ENCODE measurements around the gene EMILIN2. TPM values are rescaled to one million over a fixed set of nuclear protein-coding genes. Genes with fewer than 3 reads are reported as not detected.
"Not testable (repeated sequence)": the region's sequence is repeated elsewhere in the genome, so short reads cannot be mapped to it uniquely, and the experiment has no call there.

Gene EMILIN2
- total and polyA plus RNA-seq, 2 donors (not counting 3 experiments of a cell fraction or from before 2014, with no cell fraction given) = 9.4 to 13.4 TPM

DNA sequence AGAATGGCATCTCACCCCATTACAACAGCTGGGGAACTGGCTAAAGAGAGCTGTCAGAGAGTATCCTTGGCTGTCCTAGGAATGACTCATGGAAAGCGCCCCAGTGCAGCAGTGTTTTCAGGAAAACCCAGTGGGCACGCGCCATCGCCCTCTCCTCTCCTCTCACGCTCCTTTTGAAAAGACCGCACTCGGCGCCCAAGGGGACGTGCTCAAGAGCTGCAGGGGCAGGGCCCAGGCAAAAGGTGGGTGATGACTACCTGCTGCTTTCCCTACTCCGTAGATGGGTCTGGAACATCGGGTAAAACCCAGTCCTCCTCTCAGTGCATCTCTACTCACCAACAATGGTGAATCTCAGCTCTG is 68.1 kb downstream of the EMILIN2 start:
- ChIA-PET POLR2A (no interaction called here), CTCF (interaction anchor here (0.7 kb wide), 1 partner anchor 214 kb away, joined by 3 read pairs; no protein-coding TSS in a partner anchor)
- Histone ChIP-seq H3K36me3 (ENCODE audit: control insufficient read depth in 2 of 2, extremely low read depth in 1 of 2, insufficient read depth in 2 of 2, low read length in 2 of 2) (peaks cover 2 to 19% of the 10 kb centered on the region in 2 experiments), H3K4me1 (ENCODE audit: control insufficient read depth, extremely low read depth, insufficient read depth, low read length) (peaks cover 18% of the 10 kb centered on the region), H3K79me2 (ENCODE audit: control insufficient read depth, insufficient read depth, low read length) (no peaks in the 10 kb centered on the region), H3K9me3 (replicated peaks; ENCODE audit: control insufficient read depth, insufficient read depth, low read length) (no peaks in the 10 kb centered on the region), H3K27me3 (ENCODE audit: control insufficient read depth in 2 of 2, insufficient read depth in 2 of 2, low read length in 2 of 2) (no peaks in the 10 kb centered on the region), H3K4me3 (replicated peaks in 1 of 3; ENCODE audit: insufficient read depth in 1 of 3, low read depth in 1 of 3, low read length in 3 of 3) (no peak overlapping the region), H3K4me2 (ENCODE audit: insufficient read depth, low read length) (no peak overlapping the region), H3K9ac (replicated peaks; ENCODE audit: extremely low read depth, insufficient read depth, low read length) (no peak overlapping the region), H4K20me1 (replicated peaks; ENCODE audit: control insufficient read depth, extremely low read depth, insufficient read depth, low read length) (no peaks in the 10 kb centered on the region), H2AFZ (ENCODE audit: low read depth, low read length) (no peak overlapping the region), H3K9me1 (replicated peaks; ENCODE audit: control insufficient read depth, extremely low read depth, insufficient read depth, low read length) (no peaks in the 10 kb centered on the region), H3K27ac (ENCODE audit: insufficient read depth, low read depth, low read length) (no peak overlapping the region)
- BruUV-seq (replicated peaks) = no TSS peak
- intact Hi-C loops (cut with micrococcal nuclease) (no loop called here), dilution Hi-C loops (cut with MboI; ENCODE audit: extremely low pct_ligation_motif_present, low sequenced_read_pairs) (no loop called here)
- FAIRE-seq (no peak), DNase-seq (ENCODE audit: low read depth, low spot score) (no peak)
- TF ChIP-seq GATA2 (IDR thresholded peaks at IDR 0.05; ENCODE audit: insufficient read depth, insufficient read length, low read depth, low read length) = no peak
- no peak for TF ChIP-seq POLR2A (IDR thresholded peaks at IDR 0.05; ENCODE audit: low read depth, low read length)
- no peak for TF ChIP-seq EZH2 (IDR thresholded peaks at IDR 0.05; ENCODE audit: borderline replicate concordance, low read depth, low read length, severe bottlenecking)
- TF ChIP-seq, protein P1, sequence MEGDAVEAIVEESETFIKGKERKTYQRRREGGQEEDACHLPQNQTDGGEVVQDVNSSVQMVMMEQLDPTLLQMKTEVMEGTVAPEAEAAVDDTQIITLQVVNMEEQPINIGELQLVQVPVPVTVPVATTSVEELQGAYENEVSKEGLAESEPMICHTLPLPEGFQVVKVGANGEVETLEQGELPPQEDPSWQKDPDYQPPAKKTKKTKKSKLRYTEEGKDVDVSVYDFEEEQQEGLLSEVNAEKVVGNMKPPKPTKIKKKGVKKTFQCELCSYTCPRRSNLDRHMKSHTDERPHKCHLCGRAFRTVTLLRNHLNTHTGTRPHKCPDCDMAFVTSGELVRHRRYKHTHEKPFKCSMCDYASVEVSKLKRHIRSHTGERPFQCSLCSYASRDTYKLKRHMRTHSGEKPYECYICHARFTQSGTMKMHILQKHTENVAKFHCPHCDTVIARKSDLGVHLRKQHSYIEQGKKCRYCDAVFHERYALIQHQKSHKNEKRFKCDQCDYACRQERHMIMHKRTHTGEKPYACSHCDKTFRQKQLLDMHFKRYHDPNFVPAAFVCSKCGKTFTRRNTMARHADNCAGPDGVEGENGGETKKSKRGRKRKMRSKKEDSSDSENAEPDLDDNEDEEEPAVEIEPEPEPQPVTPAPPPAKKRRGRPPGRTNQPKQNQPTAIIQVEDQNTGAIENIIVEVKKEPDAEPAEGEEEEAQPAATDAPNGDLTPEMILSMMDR (IDR thresholded peaks at IDR 0.05; ENCODE audit: extremely low read depth in 1 of 2, insufficient read depth in 1 of 2, low read depth in 1 of 2, low read length in 2 of 2) = no peak
- TF ChIP-seq JUN (IDR thresholded peaks at IDR 0.05; ENCODE audit: borderline replicate concordance, insufficient read depth, insufficient read length, low read depth) = no peak
- TF ChIP-seq, protein P2, sequence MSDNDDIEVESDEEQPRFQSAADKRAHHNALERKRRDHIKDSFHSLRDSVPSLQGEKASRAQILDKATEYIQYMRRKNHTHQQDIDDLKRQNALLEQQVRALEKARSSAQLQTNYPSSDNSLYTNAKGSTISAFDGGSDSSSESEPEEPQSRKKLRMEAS (IDR thresholded peaks at IDR 0.05; ENCODE audit: insufficient read depth, insufficient read length) = no peak
- TF ChIP-seq POLR2AphosphoS5 (IDR thresholded peaks at IDR 0.05; ENCODE audit: insufficient read depth, low read depth, low read length) = no peak
- no peak for TF ChIP-seq FOS (IDR thresholded peaks at IDR 0.05; ENCODE audit: borderline replicate concordance, insufficient read depth, low read length)
- no peak for TF ChIP-seq MYC (IDR thresholded peaks at IDR 0.05; ENCODE audit: low read depth, low read length)

DNA sequence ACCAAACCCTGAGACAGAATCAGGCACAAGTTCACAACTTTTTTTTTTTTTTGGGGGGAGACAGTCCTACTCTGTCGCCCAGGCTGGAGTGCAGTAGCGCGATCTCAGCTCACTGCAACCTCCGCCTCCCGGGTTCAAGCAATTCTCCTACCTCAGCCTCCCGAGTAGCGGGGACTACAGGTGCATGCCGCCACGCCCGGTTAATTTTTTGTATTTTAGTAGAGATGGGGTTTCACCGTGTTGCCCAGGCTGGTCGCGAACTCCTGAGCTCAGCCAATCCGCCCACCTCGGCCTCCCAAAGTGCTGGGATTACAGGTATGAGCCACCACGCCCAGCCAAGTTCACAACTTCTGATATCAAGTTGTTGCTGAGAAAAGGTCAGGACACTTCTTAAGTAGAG is 68.7 kb downstream of the EMILIN2 start:
- DNase-seq (ENCODE audit: low read depth, low spot score); H3K4me2 ChIP-seq (ENCODE audit: insufficient read depth, low read length); H3K79me2 ChIP-seq (ENCODE audit: control insufficient read depth, insufficient read depth, low read length); H3K27me3 ChIP-seq (ENCODE audit: control insufficient read depth in 2 of 2, insufficient read depth in 2 of 2, low read length in 2 of 2); H3K4me3 ChIP-seq (replicated peaks in 1 of 3; ENCODE audit: insufficient read depth in 1 of 3, low read depth in 1 of 3, low read length in 3 of 3); intact Hi-C loops (cut with micrococcal nuclease); BruUV-seq (replicated peaks); dilution Hi-C loops (cut with MboI; ENCODE audit: extremely low pct_ligation_motif_present, low sequenced_read_pairs); H4K20me1 ChIP-seq (replicated peaks; ENCODE audit: control insufficient read depth, extremely low read depth, insufficient read depth, low read length); H2AFZ ChIP-seq (ENCODE audit: low read depth, low read length); H3K9me3 ChIP-seq (replicated peaks; ENCODE audit: control insufficient read depth, insufficient read depth, low read length); H3K27ac ChIP-seq (ENCODE audit: insufficient read depth, low read depth, low read length); H3K9ac ChIP-seq (replicated peaks; ENCODE audit: extremely low read depth, insufficient read depth, low read length); POLR2A ChIA-PET; FAIRE-seq; H3K9me1 ChIP-seq (replicated peaks; ENCODE audit: control insufficient read depth, extremely low read depth, insufficient read depth, low read length): not testable (repeated sequence)
- Histone ChIP-seq H3K4me1 (ENCODE audit: control insufficient read depth, extremely low read depth, insufficient read depth, low read length) (peaks cover 18% of the 10 kb centered on the region), H3K36me3 (ENCODE audit: control insufficient read depth in 2 of 2, extremely low read depth in 1 of 2, insufficient read depth in 2 of 2, low read length in 2 of 2) (peaks cover 4 to 25% of the 10 kb centered on the region in 2 experiments)
- CTCF ChIA-PET = interaction anchor here (0.7 to 2.1 kb wide), 3 partner anchors 149 to 236 kb away, joined by 3 to 10 read pairs (median 6); no protein-coding TSS in a partner anchor
